PC-3 (cell line): ENCODE data around the gene LYVE1. TPM values are rescaled to one million over a fixed set of nuclear protein-coding genes. Genes with fewer than 3 reads are reported as not detected.
A peak's percentile ranks its signal among the peaks of the same experiment; 100 is the strongest.

Experiments
- ATAC-seq: fragments of 200-7000 bp; cut with Tn5 transposase; 2 replicates; pipeline ENCODE4 v1.9.1; 2020; ENCODE audit warnings: mild to moderate bottlenecking, moderate library complexity
- BruUV-seq: library from RNA; stranded (reverse); fragments of 400-500 nt; replicated peaks from 2 replicates; lab custom pipeline; 2021; lab: Mats Ljungman, UMichigan
- CTCF ChIA-PET: fragments of 300-600 bp; sonication (Branson Sonifier 250); formaldehyde crosslinking; loops from one replicate; lab custom pipeline; 2022; ENCODE audit warnings: antibody characterized with exemption; lab: Charles Lee
- POLR2A ChIA-PET: fragments of 300-600 bp; sonication (Branson Sonifier 250); formaldehyde crosslinking; loops from one replicate; lab custom pipeline; 2022; ENCODE audit warnings: antibody characterized with exemption; ENCODE audit not compliant: unreplicated experiment; lab: Charles Lee
- DNase-seq: peaks from one replicate; pipeline ENCODE4 v3.0.0-alpha.2; 2015
- H2AFZ ChIP-seq: fragments of 300-600 bp; sonication (generic); 2 replicates; pipeline ENCODE4 v1.6.0; 2016; ENCODE audit warnings: antibody characterized with exemption, low read length
- H3F3A ChIP-seq: fragments of 300-600 bp; sonication (generic); one replicate; pipeline ENCODE4 v1.6.0; 2017; ENCODE audit warnings: antibody characterized with exemption, low read length, control low read depth, mild to moderate bottlenecking; ENCODE audit not compliant: unreplicated experiment
- H3K27ac ChIP-seq: fragments of 300-600 bp; sonication (generic); 2 replicates; pipeline ENCODE4 v1.5.1; 2016; ENCODE audit warnings: mild to moderate bottlenecking, low read length
- H3K27me3 ChIP-seq: fragments of 300-600 bp; sonication (generic); 2 replicates; pipeline ENCODE4 v1.6.1; 2016; ENCODE audit warnings: low read length, mixed read lengths
- H3K36me3 ChIP-seq: fragments of 300-600 bp; sonication (generic); 2 replicates; pipeline ENCODE4 v1.6.1; 2016; ENCODE audit warnings: low read depth, mixed run types, low read length, mixed read lengths
- H3K4me1 ChIP-seq: fragments of 300-600 bp; sonication (generic); 2 replicates; pipeline ENCODE4 v1.5.1; 2016; ENCODE audit warnings: low read length; ENCODE audit not compliant: insufficient read depth
- H3K4me2 ChIP-seq: fragments of 300-600 bp; sonication (generic); 2 replicates; pipeline ENCODE4 v1.6.0; 2016; ENCODE audit warnings: low read length
- H3K4me3 ChIP-seq: fragments of 300-600 bp; sonication (generic); 2 replicates; pipeline ENCODE4 v1.5.1; 2016; ENCODE audit warnings: mild to moderate bottlenecking, low read length, mixed read lengths
- H3K79me2 ChIP-seq: fragments of 300-600 bp; sonication (generic); 2 replicates; pipeline ENCODE4 v1.6.1; 2017; ENCODE audit warnings: low read length, mixed read lengths
- H3K9ac ChIP-seq: fragments of 300-600 bp; sonication (generic); 2 replicates; pipeline ENCODE4 v1.6.0; 2016; ENCODE audit warnings: mild to moderate bottlenecking, low read length
- H3K9me2 ChIP-seq: fragments of 300-600 bp; sonication (generic); replicated peaks from 2 replicates; pipeline ENCODE4 v1.6.1; 2016; ENCODE audit warnings: mixed run types, low read length, mixed read lengths
- H3K9me3 ChIP-seq: fragments of 300-600 bp; sonication (generic); 2 replicates; pipeline ENCODE4 v1.6.1; 2016; ENCODE audit warnings: low read length, mixed read lengths
- H4K20me1 ChIP-seq: fragments of 300-600 bp; sonication (generic); 2 replicates; pipeline ENCODE4 v1.6.1; 2016; ENCODE audit warnings: low read length, mixed read lengths
- CTCF ChIP-seq: fragments of 300-600 bp; sonication (generic); conservative IDR thresholded peaks from 2 replicates; pipeline ENCODE4 v1.5.1; 2017; ENCODE audit warnings: antibody characterized with exemption, low read depth, mild to moderate bottlenecking, low read length
- EZH2 ChIP-seq: fragments of 300-600 bp; sonication (generic); IDR thresholded peaks from one replicate; pipeline ENCODE4 v1.6.1; 2017; ENCODE audit warnings: antibody characterized with exemption, mild to moderate bottlenecking, low read length; ENCODE audit not compliant: unreplicated experiment
- EZH2phosphoT487 ChIP-seq: fragments of 300-600 bp; sonication (generic); IDR thresholded peaks from 2 replicates; pipeline ENCODE4 v1.6.1; 2018; ENCODE audit warnings: mild to moderate bottlenecking, antibody characterized with exemption, low read length, borderline replicate concordance
- intact Hi-C: fragments of 100-400 bp; cut with micrococcal nuclease; formaldehyde crosslinking; loops from 2 replicates; pipeline ENCODE4 v1.9.0; 2023
- total RNA-seq: library from RNA; depleted of rRNA; stranded (reverse); fragments of >200 nt; gene quantifications from 2 replicates; pipeline ENCODE4 v1.2.3, GENCODE V29; 2014

The LYVE1 gene
- total RNA-seq, 1 experiment from 2014 or later: not detected

GRCh38 chr11:10579700-10580099 lies 11.2 kb upstream of the LYVE1 start:
- H3K9ac ChIP-seq: no peak overlapping the region
- intact Hi-C loops: no loop called here
- no peaks in the 10 kb centered on the region for H3F3A ChIP-seq
- CTCF ChIA-PET: no interaction called here
- POLR2A ChIA-PET: no interaction called here
- no peaks in the 10 kb centered on the region for H3K79me2 ChIP-seq
- no peaks in the 10 kb centered on the region for H3K27me3 ChIP-seq
- H3K9me3 ChIP-seq: no peaks in the 10 kb centered on the region
- H3K4me3 ChIP-seq: no peak overlapping the region
- TF ChIP-seq EZH2phosphoT487: no peak
- no peak overlapping the region for H3K4me2 ChIP-seq
- H4K20me1 ChIP-seq: no peaks in the 10 kb centered on the region
- no peaks in the 10 kb centered on the region for H3K9me2 ChIP-seq
- no peak for DNase-seq
- H3K4me1 ChIP-seq: peaks cover 14% of the 10 kb centered on the region
- ATAC-seq: no peak
- no peak overlapping the region for H2AFZ ChIP-seq
- H3K27ac ChIP-seq: no peak overlapping the region
- no peaks in the 10 kb centered on the region for H3K36me3 ChIP-seq
- no TSS peak for BruUV-seq

- H2AFZ ChIP-seq: no peak overlapping the region
- TF ChIP-seq EZH2 (no peak), CTCF (no peak), EZH2phosphoT487 (no peak)
- BruUV-seq: no TSS peak
- no peaks in the 10 kb centered on the region for H3K9me2 ChIP-seq
- no peak overlapping the region for H3K4me3 ChIP-seq
- no peaks in the 10 kb centered on the region for H3K36me3 ChIP-seq
- peaks cover 14% of the 10 kb centered on the region for H3K4me1 ChIP-seq
- POLR2A ChIA-PET: no interaction called here
- H3F3A ChIP-seq: no peaks in the 10 kb centered on the region
- intact Hi-C loops: no loop called here
- no peak for DNase-seq
- no peak overlapping the region for H3K27ac ChIP-seq
- H3K4me2 ChIP-seq: no peak overlapping the region
- H3K9ac ChIP-seq: no peak overlapping the region
- no peaks in the 10 kb centered on the region for H3K27me3 ChIP-seq
- no peaks in the 10 kb centered on the region for H3K9me3 ChIP-seq
- no peaks in the 10 kb centered on the region for H4K20me1 ChIP-seq
- CTCF ChIA-PET: no interaction called here
- no peak for ATAC-seq
- no peaks in the 10 kb centered on the region for H3K79me2 ChIP-seq
Observed at GRCh38 chr11:10576035-10576398, 7.6 kb upstream of the LYVE1 start.

GRCh38 chr11:10575346-10576034 lies 7.0 kb upstream of the LYVE1 start:
- H3F3A ChIP-seq: no peaks in the 10 kb centered on the region
- no peak for TF ChIP-seq EZH2phosphoT487
- TF ChIP-seq CTCF: no peak
- H3K4me1 ChIP-seq: peaks cover 14% of the 10 kb centered on the region
- no peaks in the 10 kb centered on the region for H3K9me2 ChIP-seq
- H3K4me3 ChIP-seq: no peak overlapping the region
- H3K4me2 ChIP-seq: 0 out of 2 replicates have a peak overlapping the region, but pooled peaks have one; percentile 10
- no peaks in the 10 kb centered on the region for H3K9me3 ChIP-seq
- no peaks in the 10 kb centered on the region for H4K20me1 ChIP-seq
- intact Hi-C loops: no loop called here
- no peak overlapping the region for H3K9ac ChIP-seq
- peak; percentile 35 for ATAC-seq
- no peaks in the 10 kb centered on the region for H3K27me3 ChIP-seq
- H3K79me2 ChIP-seq: no peaks in the 10 kb centered on the region
- peak; percentile 45 for DNase-seq
- no peak overlapping the region for H3K27ac ChIP-seq
- H3K36me3 ChIP-seq: no peaks in the 10 kb centered on the region
- H2AFZ ChIP-seq: no peak overlapping the region
- ChIA-PET CTCF (interaction anchor here (0.7 kb wide), 1 partner anchor 133 kb away, joined by 3 read pairs; no protein-coding TSS in a partner anchor), POLR2A (no interaction called here)
- BruUV-seq: no TSS peak
